Skeletal muscle satellite cell (primary cell): ENCODE data around the gene NSMF.

Experiments
- H3K27me3 ChIP-seq: 2 replicates; pipeline ENCODE4 v1.7.0; 2013; ENCODE audit warnings: low read length; ENCODE audit not compliant: control insufficient read depth, insufficient read depth
- H3K36me3 ChIP-seq: 2 replicates; pipeline ENCODE4 v1.7.0; 2013; ENCODE audit warnings: mild to moderate bottlenecking, control low read depth, low read length; ENCODE audit not compliant: insufficient read depth
- H3K4me1 ChIP-seq: 2 replicates; pipeline ENCODE4 v1.7.0; 2013; ENCODE audit warnings: low read length; ENCODE audit not compliant: control insufficient read depth, insufficient read depth
- H3K4me2 ChIP-seq: 2 replicates; pipeline ENCODE4 v1.7.0; 2013; ENCODE audit warnings: mild to moderate bottlenecking, low read length
- H3K4me3 ChIP-seq: 2 replicates; pipeline ENCODE4 v1.7.0; 2013; ENCODE audit warnings: low read length
- H3K9ac ChIP-seq: 2 replicates; pipeline ENCODE4 v1.7.0; 2013; ENCODE audit warnings: mild to moderate bottlenecking, low read depth, low read length, moderate library complexity
- H3K9me3 ChIP-seq: replicated peaks from 2 replicates; pipeline ENCODE4 v1.7.0; 2013; ENCODE audit warnings: mild to moderate bottlenecking, control low read depth, low read length

The NSMF gene

GRCh38 chr9:137488906-137489305, 29.8 kb upstream of the NSMF start:
- peaks cover 13% of the 10 kb centered on the region for H3K27me3 ChIP-seq
- no peak overlapping the region for H3K4me2 ChIP-seq
- H3K4me3 ChIP-seq: no peak overlapping the region
- H3K9ac ChIP-seq: no peak overlapping the region
- no peaks in the 10 kb centered on the region for H3K9me3 ChIP-seq
- H3K36me3 ChIP-seq: no peaks in the 10 kb centered on the region
- H3K4me1 ChIP-seq: no peaks in the 10 kb centered on the region

DNA sequence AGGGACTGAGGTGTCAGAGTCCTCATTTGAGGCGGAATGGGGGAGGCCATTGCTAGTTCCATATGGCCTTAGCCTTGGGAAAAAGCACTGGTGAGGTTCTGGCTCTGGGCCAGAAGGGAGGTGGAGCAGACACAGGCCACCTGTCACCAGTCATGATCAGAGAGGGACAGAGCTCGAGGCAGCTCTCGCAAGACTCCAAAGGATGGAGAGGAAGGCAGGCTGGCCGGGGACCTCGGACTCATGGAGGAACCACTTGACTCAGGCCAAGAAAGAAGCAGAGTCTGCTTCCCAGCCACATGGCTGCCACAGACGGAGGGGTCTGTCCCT, 29.2 kb upstream of the NSMF start:
- no peak overlapping the region for H3K4me3 ChIP-seq
- peaks cover 13% of the 10 kb centered on the region for H3K27me3 ChIP-seq
- no peak overlapping the region for H3K9ac ChIP-seq

GRCh38 chr9:137487454-137488326, 28.6 kb upstream of the NSMF start:
- Histone ChIP-seq H3K4me1 (peaks cover under 1% of the 10 kb centered on the region), H3K4me2 (no peak overlapping the region), H3K9ac (no peak overlapping the region), H3K27me3 (peaks cover 13% of the 10 kb centered on the region), H3K4me3 (no peak overlapping the region), H3K9me3 (no peaks in the 10 kb centered on the region), H3K36me3 (no peaks in the 10 kb centered on the region)

More for the DNA sequence above, 29.2 kb upstream of the NSMF start:
- Histone ChIP-seq H3K9me3 (no peaks in the 10 kb centered on the region), H3K4me2 (no peak overlapping the region), H3K36me3 (no peaks in the 10 kb centered on the region), H3K4me1 (no peaks in the 10 kb centered on the region)

DNA sequence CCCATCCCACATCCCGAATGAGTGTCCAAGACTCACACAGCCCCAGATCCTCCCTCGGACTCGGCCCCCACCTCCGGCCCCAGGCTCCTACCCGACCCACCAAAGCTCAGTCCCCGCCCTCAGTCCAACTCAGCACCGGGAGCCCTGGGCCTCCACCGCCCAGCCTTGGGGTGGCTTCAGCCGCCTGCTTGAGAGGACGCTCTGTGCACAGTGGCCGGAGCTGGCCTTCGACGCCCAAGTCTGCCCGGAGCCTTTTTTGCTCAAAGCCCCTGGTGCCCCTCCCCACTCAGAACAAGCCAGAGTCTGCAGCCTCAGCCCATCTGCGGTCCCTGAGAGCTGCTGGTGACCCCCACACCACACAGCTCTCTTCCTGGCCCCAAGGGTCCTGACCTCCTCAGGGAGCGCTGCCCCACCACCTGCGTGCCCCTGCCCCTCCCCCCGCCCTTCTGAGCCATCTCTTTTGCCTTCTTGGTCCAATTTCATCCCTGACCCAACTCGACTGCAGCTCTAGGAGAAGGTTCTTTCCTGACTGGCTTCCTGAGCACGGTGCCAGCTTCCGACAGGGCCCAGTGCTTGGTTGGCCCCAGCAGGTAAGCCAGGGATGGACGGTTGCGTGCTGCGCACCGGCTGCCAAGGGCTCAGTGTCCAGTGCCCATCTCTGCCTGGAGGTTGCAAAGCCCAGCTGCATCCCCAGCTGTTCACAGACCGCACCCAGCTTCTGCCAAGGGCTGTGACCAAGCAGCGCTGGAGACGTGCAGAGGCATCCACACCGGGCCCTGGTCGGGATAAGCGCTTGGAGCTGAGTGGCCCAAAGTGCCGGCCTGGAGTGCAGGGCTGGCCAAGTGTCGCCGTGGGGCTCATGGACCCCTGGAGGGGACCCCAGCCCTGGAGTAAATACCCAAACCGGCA, 27.7 kb upstream of the NSMF start:
- Histone ChIP-seq H3K9me3 (no peaks in the 10 kb centered on the region), H3K36me3 (no peaks in the 10 kb centered on the region), H3K4me1 (peaks cover 9% of the 10 kb centered on the region), H3K9ac (no peak overlapping the region), H3K4me2 (no peak overlapping the region), H3K4me3 (no peak overlapping the region), H3K27me3 (peaks cover 13% of the 10 kb centered on the region)

DNA sequence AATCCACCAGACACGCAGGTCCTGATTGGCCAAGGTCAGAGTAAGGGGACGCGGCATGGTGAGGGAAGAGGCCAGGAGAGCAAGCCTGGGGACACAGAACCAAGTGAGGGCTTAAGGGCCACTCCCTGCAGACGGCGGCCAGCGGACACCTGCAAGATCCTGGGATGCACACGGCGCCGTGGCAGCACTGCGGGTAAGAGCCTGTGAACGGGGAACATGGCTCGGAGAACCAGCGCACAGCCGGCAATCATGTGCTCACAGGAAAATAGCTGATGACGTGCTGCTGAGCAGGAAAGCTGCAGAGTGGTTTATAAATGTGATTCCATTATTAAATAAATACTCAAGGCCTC, 27.0 kb upstream of the NSMF start:
- Histone ChIP-seq H3K4me3 (no peak overlapping the region), H3K36me3 (no peaks in the 10 kb centered on the region), H3K4me2 (no peak overlapping the region), H3K9ac (no peak overlapping the region), H3K27me3 (peaks cover 13% of the 10 kb centered on the region), H3K9me3 (no peaks in the 10 kb centered on the region), H3K4me1 (peaks cover 10% of the 10 kb centered on the region)

DNA sequence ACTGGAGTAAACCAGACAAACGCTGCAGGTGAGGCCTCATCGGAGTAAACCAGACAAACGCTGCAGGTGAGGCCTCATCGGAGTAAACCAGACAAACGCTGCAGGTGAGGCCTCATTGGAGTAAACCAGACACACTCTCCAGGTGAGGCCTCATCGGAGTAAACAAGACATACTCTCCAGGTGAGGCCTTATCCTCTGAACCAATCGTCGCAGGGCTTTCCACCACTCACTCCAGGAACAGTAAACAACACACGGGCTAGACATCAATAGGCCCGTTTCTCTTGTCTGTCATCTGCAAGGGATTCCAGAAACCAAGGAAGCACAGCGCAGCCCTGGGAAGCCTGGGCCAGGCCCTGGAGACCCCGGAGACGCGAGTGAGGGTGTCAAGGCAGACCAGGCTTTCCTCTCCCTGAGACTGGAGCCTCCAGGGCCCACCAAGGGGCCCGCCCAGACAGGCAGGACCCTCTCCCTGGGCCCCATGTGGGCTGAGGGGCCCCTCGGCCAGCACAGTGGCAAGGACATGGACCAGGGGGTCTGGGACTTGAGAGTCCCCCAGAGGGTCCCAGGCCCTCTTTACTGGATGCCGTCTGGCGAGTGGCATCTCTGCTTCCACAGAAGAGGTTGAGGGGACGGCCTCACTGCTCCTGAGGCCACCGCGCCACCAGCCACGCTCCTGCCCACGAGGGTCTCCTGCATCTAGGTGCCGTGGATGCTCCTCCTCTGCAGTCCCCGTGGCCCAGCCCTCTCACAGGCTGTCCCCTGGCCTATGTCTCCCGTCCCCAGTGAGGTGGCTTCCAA, 26.4 kb upstream of the NSMF start:
- no peak overlapping the region for H3K9ac ChIP-seq
- no peaks in the 10 kb centered on the region for H3K9me3 ChIP-seq
- H3K4me1 ChIP-seq: peaks cover 10% of the 10 kb centered on the region
- no peak overlapping the region for H3K4me3 ChIP-seq
- no peaks in the 10 kb centered on the region for H3K36me3 ChIP-seq
- H3K4me2 ChIP-seq: no peak overlapping the region
- H3K27me3 ChIP-seq: peaks cover 13% of the 10 kb centered on the region

DNA sequence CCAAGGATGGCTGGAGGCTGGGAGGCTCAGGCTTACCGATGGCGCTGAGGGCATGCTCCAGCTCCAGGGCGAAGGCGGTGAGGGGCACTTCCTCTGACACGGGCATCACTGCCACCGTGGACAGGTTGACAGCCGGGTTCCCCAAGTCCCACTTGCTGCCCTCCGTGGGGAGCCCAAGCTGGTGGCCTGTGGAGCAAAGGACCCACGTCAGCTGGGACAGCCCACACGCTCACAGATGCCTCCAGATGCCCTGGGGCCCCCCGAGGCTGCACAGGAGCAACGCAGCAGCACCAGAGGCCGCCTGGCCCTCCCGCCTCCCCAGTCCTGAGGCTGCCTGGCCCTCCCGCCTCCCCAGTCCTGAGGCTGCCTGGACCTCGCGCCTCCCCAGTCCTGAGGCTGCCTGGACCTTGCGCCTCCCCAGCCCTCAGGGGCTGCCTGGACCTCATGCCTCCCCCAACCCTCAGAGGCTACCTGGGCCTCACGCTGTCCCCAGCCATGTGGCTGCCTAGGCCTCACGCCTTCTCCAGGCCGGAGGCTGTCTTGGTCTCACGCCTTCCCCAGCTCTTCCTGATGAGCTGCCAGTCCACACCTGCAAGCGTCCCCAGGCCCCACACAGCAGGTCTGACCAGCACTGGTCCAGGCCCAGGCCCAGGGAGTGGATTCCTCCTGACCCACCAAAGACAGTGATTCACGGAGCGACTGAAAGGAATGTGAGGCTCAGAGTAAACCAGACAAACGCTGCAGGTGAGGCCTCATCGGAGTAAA, 25.6 kb upstream of the NSMF start:
- H3K36me3 ChIP-seq: no peaks in the 10 kb centered on the region
- peaks cover 10% of the 10 kb centered on the region for H3K4me1 ChIP-seq
- peaks cover 16% of the 10 kb centered on the region for H3K27me3 ChIP-seq
- H3K9ac ChIP-seq: no peak overlapping the region
- no peak overlapping the region for H3K4me2 ChIP-seq
- H3K9me3 ChIP-seq: no peaks in the 10 kb centered on the region
- no peak overlapping the region for H3K4me3 ChIP-seq

GRCh38 chr9:137482094-137482781, 23.1 kb upstream of the NSMF start:
- H3K9ac ChIP-seq: no peak overlapping the region
- H3K4me1 ChIP-seq: peaks cover 16% of the 10 kb centered on the region
- no peaks in the 10 kb centered on the region for H3K36me3 ChIP-seq
- H3K4me3 ChIP-seq: peak overlapping the region; percentile 3
- H3K4me2 ChIP-seq: peak overlapping the region; percentile 13
- peaks cover 17% of the 10 kb centered on the region for H3K27me3 ChIP-seq
- no peaks in the 10 kb centered on the region for H3K9me3 ChIP-seq

DNA sequence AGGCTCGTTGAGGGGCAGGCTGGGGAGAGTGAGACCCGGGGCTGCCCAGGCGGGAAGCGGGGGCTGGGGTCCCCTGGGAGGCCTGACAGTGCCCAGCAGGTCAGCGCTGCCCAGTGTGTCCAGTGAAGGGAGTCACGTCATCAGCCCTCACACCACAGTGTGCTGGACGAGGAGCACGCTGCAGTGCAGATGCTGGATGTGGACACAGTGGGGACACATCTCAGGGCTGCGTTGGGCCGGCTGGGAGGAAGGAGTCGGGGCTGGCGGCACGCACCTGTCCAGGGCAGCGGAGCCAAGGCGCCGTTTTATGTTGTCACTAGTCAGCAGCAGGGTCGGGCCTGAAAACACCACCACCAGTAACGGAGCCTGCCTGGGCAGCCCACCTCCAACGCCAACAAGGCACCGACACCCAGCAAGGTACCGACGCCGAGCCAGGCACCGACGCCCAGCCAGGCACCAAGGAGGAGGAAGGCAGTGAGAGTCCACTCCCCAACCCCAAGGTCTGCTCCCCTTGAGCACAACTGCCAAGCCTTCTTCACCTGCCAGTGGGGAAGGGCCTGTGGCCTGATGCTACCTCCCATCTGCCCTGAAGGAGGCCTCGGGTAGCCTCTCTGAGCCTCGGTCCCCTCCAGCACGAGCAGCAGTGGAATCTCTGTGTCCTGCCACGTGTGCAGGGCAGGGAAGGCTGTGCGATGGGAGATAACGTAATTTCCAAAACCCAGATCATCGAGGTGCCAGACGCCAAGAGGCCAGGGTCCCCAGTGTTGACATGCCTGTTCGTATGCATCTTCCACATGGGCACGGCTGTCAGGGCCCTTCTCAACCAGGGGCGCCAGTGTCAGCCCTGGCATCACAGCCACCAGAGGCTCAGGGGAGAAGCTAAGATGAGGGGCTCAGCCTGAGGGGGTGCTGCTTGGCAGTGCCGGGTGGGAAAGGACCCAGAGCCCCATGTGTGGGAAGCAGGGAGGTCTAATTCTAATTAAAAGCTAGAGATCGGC, 21.9 kb upstream of the NSMF start:
- Histone ChIP-seq H3K36me3 (no peaks in the 10 kb centered on the region), H3K9ac (no peak overlapping the region), H3K27me3 (peaks cover 7% of the 10 kb centered on the region), H3K4me2 (no peak overlapping the region), H3K9me3 (no peaks in the 10 kb centered on the region), H3K4me3 (no peak overlapping the region), H3K4me1 (peaks cover 16% of the 10 kb centered on the region)
